IPS-18c (cell line): ENCODE data around the gene LTB4R2.
"Not testable (repeated sequence)": the region's sequence is repeated elsewhere in the genome, so short reads cannot be mapped to it uniquely, and the experiment has no call there.

Source experiments
- H3K4me3 ChIP-seq: 2 replicates; pipeline ENCODE4 v1.7.0; 2013; ENCODE audit warnings: low read depth, mild to moderate bottlenecking, low read length, moderate library complexity; ENCODE audit not compliant: insufficient read depth
- H3K9me3 ChIP-seq: one replicate; pipeline ENCODE4 v1.6.1; 2013; ENCODE audit warnings: mild to moderate bottlenecking, low read length, moderate library complexity; ENCODE audit not compliant: control insufficient read depth, insufficient read depth

LTB4R2 gene

GRCh38 chr14:24325963-24326362 lies 16.0 kb downstream of the LTB4R2 start:
- H3K9me3 ChIP-seq: no peaks in the 10 kb centered on the region
- H3K4me3 ChIP-seq: no peak overlapping the region

GRCh38 chr14:24327303-24327702 lies 17.4 kb downstream of the LTB4R2 start:
- Histone ChIP-seq H3K9me3 (no peaks in the 10 kb centered on the region), H3K4me3 (no peak overlapping the region)

GRCh38 chr14:24327914-24328313 lies 18.0 kb downstream of the LTB4R2 start:
- H3K9me3 ChIP-seq, H3K4me3 ChIP-seq: not testable (repeated sequence)

GRCh38 chr14:24329073-24329663 lies 19.2 kb downstream of the LTB4R2 start:
- H3K4me3 ChIP-seq: no peak overlapping the region
- no peaks in the 10 kb centered on the region for H3K9me3 ChIP-seq

GRCh38 chr14:24329736-24330135 lies 19.8 kb downstream of the LTB4R2 start:
- Histone ChIP-seq H3K4me3 (no peak overlapping the region), H3K9me3 (no peaks in the 10 kb centered on the region)

GRCh38 chr14:24330973-24331674 lies 21.2 kb downstream of the LTB4R2 start:
- no peaks in the 10 kb centered on the region for H3K9me3 ChIP-seq
- no peak overlapping the region for H3K4me3 ChIP-seq

- Histone ChIP-seq H3K4me3 (no peak overlapping the region; the same call in 1 of the 2 replicates), H3K9me3 (no peaks in the 10 kb centered on the region)
These were observed 21.9 kb downstream of the LTB4R2 start for GRCh38 chr14:24331731-24332267.

GRCh38 chr14:24332268-24332993 lies 22.5 kb downstream of the LTB4R2 start:
- Histone ChIP-seq H3K4me3 (peak overlapping the region; percentile 56), H3K9me3 (no peaks in the 10 kb centered on the region)

GRCh38 chr14:24334431-24335291 lies 24.7 kb downstream of the LTB4R2 start, which contains the start of gene ADCY4:
TSS of gene ADCY4 (minus strand) at chr14:24335071. CDS start at chr14:24334652, 419 bp downstream.
- peak within 1 kb of the TSS; percentile 71 for H3K4me3 ChIP-seq
- H3K9me3 ChIP-seq: no peaks in the 10 kb centered on the region

- H3K4me3 ChIP-seq: peak overlapping the region; percentile 71; the same call in 1 of the 2 replicates
- no peaks in the 10 kb centered on the region for H3K9me3 ChIP-seq
These were observed 25.7 kb downstream of the LTB4R2 start for GRCh38 chr14:24335461-24336171.

GRCh38 chr14:24337144-24337823 lies 27.3 kb downstream of the LTB4R2 start:
- Histone ChIP-seq H3K9me3 (no peaks in the 10 kb centered on the region), H3K4me3 (no peak overlapping the region)

GRCh38 chr14:24337824-24338175 lies 27.9 kb downstream of the LTB4R2 start:
- no peak overlapping the region for H3K4me3 ChIP-seq
- H3K9me3 ChIP-seq: no peaks in the 10 kb centered on the region

GRCh38 chr14:24338843-24339242 lies 28.9 kb downstream of the LTB4R2 start:
- Histone ChIP-seq H3K9me3 (no peaks in the 10 kb centered on the region), H3K4me3 (peak overlapping the region; percentile 58; the same call in 1 of the 2 replicates)

GRCh38 chr14:24339284-24340151 lies 29.6 kb downstream of the LTB4R2 start, which contains the start of gene RIPK3:
TSS of gene RIPK3 (minus strand) at chr14:24339991. CDS start at chr14:24339826, 165 bp downstream.
- H3K9me3 ChIP-seq: no peaks in the 10 kb centered on the region
- peak within 1 kb of the TSS; percentile 58 for H3K4me3 ChIP-seq

GRCh38 chr14:24340606-24341005 lies 30.7 kb downstream of the LTB4R2 start:
- Histone ChIP-seq H3K9me3 (no peaks in the 10 kb centered on the region), H3K4me3 (no peak overlapping the region)
